GM06990 (cell line): ENCODE results near the gene TTC28.

Experiments
- DNase-seq: peaks from one replicate; pipeline ENCODE4 v3.0.0-alpha.2; 2011; ENCODE audit not compliant: insufficient read length; ENCODE audit errors: extremely low read depth
- H3K27me3 ChIP-seq: replicated peaks from 2 replicates; pipeline ENCODE4 v1.6.0; 2011; ENCODE audit warnings: low read length; ENCODE audit not compliant: control insufficient read depth, insufficient read depth
- H3K36me3 ChIP-seq: 2 replicates; pipeline ENCODE4 v1.5.1; 2011; ENCODE audit warnings: low read length; ENCODE audit not compliant: control insufficient read depth, insufficient read depth
- H3K4me3 ChIP-seq: replicated peaks from 2 replicates; pipeline ENCODE4 v1.5.1; 2011; ENCODE audit warnings: low read depth, mild to moderate bottlenecking, control low read depth, low read length
- TF ChIP-seq, protein P1 (sequence below): IDR thresholded peaks from 2 replicates; pipeline ENCODE4 v1.5.1; 2011; ENCODE audit warnings: low read length, control low read depth, mild to moderate bottlenecking, inconsistent platforms; ENCODE audit not compliant: insufficient read depth, poor library complexity, severe bottlenecking

TTC28 gene

DNA sequence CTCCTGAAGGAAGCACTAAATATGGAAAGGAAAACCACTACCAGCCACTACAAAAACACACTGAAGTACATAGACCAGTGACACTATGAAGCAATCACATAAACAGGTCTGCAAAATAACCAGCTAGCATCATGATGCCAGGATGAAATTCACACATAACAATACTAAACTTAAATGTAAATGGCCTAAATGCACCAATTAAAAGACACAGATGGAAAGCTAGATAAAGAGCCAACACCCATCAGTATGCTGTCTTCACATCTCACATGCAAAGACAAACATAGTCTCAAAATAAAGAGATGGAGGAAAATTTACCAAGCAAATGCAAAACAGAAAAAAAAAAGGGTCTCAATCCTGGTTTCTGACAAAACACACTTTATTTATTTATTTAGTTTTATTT lies 171.7 kb downstream of the TTC28 start:
- DNase-seq, result no peak
- H3K4me3 ChIP-seq, result no peak overlapping the region
- no peaks in the 10 kb centered on the region for H3K36me3 ChIP-seq
- H3K27me3 ChIP-seq, result no peaks in the 10 kb centered on the region
- TF ChIP-seq, protein P1, sequence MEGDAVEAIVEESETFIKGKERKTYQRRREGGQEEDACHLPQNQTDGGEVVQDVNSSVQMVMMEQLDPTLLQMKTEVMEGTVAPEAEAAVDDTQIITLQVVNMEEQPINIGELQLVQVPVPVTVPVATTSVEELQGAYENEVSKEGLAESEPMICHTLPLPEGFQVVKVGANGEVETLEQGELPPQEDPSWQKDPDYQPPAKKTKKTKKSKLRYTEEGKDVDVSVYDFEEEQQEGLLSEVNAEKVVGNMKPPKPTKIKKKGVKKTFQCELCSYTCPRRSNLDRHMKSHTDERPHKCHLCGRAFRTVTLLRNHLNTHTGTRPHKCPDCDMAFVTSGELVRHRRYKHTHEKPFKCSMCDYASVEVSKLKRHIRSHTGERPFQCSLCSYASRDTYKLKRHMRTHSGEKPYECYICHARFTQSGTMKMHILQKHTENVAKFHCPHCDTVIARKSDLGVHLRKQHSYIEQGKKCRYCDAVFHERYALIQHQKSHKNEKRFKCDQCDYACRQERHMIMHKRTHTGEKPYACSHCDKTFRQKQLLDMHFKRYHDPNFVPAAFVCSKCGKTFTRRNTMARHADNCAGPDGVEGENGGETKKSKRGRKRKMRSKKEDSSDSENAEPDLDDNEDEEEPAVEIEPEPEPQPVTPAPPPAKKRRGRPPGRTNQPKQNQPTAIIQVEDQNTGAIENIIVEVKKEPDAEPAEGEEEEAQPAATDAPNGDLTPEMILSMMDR, result no peak

DNA sequence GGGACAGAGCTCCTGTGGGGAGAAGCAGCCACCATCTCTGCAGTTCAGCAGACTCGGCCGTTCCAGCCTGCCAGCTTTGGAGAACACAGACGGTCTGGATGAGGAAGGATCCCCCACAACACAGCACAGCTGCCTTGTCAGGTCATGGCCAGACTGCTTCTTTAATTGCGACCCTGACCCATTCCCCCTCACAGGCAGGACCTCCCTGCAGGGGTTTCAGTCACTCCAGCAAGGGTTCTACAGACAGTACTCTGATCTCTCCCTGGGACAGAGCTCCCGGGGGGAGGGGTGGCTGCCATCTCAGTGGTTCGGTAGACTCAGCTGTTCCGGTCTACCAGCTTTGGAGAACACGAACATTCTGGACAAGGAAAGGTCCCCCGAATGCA lies 173.5 kb downstream of the TTC28 start:
- Histone ChIP-seq H3K4me3 (no peak overlapping the region), H3K27me3 (no peaks in the 10 kb centered on the region), H3K36me3 (no peaks in the 10 kb centered on the region)
- TF ChIP-seq, protein P1, result no peak
- DNase-seq, result no peak

DNA sequence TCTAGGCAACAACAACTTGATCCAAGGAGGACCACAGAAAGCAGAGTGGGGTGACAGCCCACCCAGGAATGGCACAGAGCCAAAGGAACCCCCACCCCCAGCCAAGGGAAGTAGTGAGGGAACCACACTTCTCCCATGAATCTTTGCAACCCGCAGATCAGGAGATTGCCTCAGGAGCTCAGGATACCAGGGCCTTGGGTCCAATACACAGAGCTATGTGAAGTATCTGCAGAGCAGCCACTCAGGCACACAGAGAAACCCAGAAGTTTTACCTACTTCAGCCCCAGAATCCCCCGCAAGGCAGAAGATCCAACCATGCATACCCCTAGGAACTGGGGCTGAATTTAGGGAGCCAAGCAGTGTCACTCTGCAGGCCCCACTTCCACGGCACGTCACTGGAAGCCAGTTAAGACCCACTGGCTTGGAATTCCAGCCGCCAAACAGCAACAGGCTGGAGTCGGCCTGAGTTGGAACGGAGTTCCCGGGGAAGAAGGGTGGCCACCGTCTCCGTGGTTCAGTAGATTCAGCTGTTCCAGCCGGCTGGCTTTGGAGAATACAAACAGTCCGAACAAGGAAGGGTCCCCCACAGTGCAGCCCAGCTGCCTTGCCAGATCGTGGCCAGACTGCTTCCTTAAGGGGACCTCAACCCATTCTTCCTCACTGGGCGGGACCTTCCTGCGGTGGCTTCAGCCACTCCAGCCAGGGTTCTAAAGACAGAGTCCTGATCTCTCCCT lies 174.1 kb downstream of the TTC28 start:
- TF ChIP-seq, protein P1, result no peak
- H3K4me3 ChIP-seq, result no peak overlapping the region
- no peak for DNase-seq
- H3K36me3 ChIP-seq, result no peaks in the 10 kb centered on the region
- no peaks in the 10 kb centered on the region for H3K27me3 ChIP-seq

DNA sequence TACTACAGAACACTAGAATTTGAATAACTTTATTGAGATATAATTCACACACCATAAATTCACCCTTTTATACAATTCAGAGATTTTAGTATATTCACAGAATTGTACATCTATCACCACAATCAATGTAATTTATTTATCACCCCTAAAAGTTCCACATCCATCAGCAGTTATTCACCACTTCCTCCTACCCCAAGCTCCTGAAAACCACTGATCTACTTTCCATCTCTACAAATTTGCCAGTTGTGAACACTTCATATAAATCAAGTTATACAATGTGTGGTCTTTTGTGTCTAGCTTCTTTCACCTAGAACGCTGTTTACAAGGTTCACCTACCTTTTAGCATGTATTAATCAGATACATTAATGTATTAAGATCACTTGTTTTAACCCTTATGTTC lies 179.6 kb downstream of the TTC28 start:
- no peak overlapping the region for H3K4me3 ChIP-seq
- no peaks in the 10 kb centered on the region for H3K36me3 ChIP-seq
- no peaks in the 10 kb centered on the region; the same call in 1 of the 2 replicates for H3K27me3 ChIP-seq
- TF ChIP-seq, protein P1, result no peak
- no peak for DNase-seq

DNA sequence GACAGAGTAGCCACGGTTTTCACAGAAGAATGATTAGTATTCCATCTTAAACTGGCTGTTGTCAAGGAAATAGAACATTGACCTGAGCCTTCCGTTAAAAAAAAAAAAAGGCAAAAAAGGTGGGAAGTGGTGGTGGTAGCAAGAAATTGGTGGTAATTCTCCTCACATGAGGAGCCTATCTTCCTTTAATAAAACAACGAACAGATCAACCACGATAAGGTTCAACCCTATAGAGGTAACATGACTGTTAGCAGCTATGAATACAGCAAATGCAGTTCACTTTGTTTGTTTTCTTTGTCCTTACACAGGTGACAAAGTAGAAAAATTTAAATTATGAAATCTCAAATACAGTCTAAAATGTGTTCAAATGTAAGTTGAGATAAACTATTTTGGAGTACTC lies 181.6 kb downstream of the TTC28 start:
- TF ChIP-seq, protein P1, result no peak
- Histone ChIP-seq H3K4me3 (no peak overlapping the region), H3K27me3 (no peaks in the 10 kb centered on the region; the same call in 1 of the 2 replicates)

More for the DNA sequence above, 181.6 kb downstream of the TTC28 start:
- no peaks in the 10 kb centered on the region for H3K36me3 ChIP-seq
- DNase-seq, result no peak
